SKM-1 treated with dmso at 0.1 percent for 144 hours (cell line): Measurements from ENCODE around the gene TMEM161B.
"Not testable (repeated sequence)": the region's sequence is repeated elsewhere in the genome, so short reads cannot be mapped to it uniquely, and the experiment has no call there.

Experiments
- DNase-seq: peaks from one replicate; lab custom pipeline; 2025; ENCODE audit not compliant: unreplicated experiment; lab: John Stamatoyannopoulos, UW

The TMEM161B gene

GRCh38 chr5:88250010-88250409, 18.6 kb downstream of the TMEM161B start:
- no peak for DNase-seq

GRCh38 chr5:88248743-88249540, 19.7 kb downstream of the TMEM161B start:
- DNase-seq, result no peak

DNA sequence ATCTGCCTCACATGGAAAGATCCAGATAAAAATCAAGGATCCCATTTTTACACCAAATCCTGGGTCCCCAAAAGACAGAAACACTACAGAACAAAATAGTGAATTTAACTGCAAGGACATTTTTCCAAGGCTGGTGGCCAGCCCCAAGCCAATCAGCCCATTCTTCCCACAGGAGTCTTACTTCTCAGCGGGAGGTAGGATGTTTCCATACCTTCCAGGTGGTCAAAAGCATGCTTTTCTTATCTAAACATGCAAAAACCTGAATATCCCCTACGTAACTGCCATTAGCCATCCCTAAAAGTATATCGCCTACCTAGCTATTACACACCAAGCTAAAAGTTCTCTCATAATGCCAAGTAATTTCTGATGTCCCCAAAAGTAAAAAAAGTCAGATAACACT, 20.6 kb downstream of the TMEM161B start:
- no peak for DNase-seq

- no peak for DNase-seq
Observed at GRCh38 chr5:88245893-88246244, 22.8 kb downstream of the TMEM161B start.

GRCh38 chr5:88245241-88245892, 23.3 kb downstream of the TMEM161B start:
- DNase-seq, result no peak

DNA sequence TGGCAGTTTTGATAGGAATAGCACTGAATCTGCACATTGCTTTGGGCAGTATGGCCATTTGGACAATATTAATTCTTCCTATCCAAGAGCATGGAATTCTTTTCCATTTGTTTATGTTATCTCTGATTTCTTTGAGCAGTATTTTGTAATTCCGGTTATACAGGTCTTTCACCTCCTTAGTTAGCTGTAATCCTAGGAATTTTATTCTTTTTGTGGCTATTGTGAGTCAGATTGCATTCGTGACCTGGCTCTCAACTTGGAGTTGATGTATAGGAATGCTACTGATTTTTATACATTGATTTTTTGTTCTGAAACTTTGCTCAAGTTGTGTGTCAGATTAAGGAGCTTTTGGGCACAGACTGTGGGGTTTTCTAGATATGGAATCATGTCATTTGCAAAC, 24.0 kb downstream of the TMEM161B start:
- DNase-seq, result no peak

DNA sequence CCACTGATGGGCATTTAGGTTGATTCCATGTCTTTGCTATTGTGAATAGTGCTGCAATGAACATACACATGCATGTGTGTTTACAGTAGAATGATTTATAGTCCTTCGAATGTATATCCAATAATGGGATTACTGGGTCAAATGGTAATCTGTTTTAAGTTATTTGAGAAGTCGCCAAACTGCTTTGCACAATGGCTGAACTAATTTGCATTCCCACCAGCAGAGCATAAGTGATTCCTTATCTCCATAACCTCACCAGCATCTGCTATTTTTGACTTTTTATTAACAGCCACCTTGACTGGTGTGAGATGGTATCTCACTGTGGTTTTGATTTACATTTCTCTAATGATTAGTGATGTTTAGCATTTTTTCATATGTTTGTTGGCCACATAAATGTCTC, 25.2 kb downstream of the TMEM161B start:
- DNase-seq, result not testable (repeated sequence)

GRCh38 chr5:88238732-88239131, 29.9 kb downstream of the TMEM161B start:
- no peak for DNase-seq

DNA sequence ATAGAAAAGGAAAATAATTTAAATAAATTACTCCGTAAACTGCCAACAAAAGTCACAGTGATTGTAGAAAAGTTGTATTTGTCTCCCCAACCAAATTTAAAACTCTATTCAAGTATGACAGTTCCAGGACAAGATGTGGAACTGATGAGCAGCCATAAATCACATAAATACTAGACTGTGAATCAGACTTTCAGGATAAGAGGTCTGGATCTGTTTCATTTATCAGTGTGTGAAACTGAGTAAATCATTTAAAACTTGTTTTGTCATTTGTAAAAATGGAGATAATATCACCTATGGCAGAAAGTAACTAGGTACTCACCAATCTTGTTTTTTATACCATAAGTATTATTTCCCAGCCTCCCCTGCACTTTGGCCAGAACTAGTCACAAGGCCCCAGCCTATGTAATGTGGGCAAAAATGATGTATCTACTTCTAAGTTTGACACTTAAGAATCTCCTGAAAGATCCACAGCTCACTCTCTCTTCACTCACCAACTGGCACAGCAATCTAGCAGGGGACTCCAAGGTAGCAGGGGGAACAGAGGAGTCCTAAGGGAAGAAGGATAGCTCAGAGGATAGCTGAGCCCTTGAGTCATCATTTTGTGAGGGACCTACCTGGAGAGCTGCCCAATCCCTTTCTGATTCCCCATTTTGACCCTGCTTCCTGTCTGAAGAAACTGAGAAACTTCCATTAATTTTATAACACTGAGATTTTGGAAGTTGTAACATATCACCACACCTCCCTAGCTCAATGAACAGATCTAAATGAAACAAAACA, 31.6 kb downstream of the TMEM161B start:
- no peak for DNase-seq

DNA sequence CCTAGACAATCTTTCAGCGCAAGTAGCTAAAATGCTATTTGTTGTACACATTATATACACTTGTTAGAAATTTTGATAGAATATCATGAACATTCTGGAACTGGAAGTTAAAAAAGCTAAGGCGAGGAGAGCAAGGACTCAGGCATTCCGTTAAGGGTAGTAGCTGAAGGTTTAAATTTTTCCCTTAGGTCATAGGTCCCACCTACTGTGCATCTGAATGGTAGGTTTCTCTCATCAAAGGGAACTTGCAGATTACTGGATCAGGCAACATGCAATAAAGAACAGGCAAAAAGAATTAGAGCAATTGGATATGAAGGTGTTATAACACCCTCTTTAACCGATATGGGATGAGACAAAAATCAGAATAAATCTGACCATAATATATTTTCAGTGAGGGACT, 32.8 kb downstream of the TMEM161B start:
- DNase-seq, result no peak

- DNase-seq, result no peak
Observed at GRCh38 chr5:88235346-88235745, 33.3 kb downstream of the TMEM161B start.

DNA sequence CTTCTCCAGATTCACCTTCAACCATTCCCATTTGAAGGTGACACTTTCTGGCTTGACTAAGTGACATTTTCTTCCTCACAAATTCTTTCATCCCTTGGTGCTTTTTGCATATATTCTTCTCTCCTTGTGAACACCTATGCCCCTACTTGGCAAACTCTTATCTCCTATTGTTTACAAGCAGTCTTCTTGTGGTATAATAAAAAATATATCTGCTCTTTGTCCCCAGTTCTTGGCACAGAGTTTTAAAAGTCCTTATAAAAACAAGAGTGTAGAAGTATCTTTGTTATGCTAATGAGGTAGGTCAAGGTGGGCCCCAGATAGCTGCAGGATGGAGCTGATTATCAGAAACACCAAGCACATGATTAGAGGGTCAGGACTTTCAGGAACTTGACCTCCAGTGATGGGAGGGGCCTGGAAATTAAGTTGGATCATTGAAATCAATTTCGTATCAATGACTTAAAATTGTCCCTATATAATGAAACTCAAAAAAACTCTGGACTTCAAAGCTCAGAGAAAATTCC, 38.0 kb downstream of the TMEM161B start:
- no peak for DNase-seq

DNA sequence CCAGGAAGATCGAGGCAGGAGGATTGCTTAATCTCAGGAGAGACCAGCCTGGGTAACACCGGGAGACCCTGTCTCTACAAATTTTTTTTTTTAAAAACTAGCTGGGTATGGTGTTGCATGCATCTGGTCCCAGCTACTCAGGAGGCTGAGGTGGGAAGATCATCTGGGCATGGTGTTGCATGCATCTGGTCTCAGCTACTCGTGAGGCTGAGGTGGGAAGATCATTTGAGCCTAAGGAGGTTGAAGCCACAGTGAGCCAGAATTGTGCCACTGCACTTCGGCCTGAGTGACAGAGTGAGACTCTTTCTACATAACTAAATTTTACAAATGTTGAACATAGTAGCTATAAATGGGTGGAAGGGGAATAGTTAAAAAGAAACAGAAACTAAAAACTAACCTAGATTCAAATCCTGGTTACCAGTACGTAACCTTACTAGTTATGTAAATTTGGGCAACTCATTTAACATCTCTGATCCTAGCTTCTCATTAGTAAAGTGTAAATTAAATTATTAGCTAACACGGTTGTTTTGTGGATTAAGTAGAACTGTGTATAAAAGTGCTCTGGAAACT, 41.7 kb downstream of the TMEM161B start:
- no peak for DNase-seq

- no peak for DNase-seq
Observed at GRCh38 chr5:88214655-88215054, 54.0 kb downstream of the TMEM161B start.

DNA sequence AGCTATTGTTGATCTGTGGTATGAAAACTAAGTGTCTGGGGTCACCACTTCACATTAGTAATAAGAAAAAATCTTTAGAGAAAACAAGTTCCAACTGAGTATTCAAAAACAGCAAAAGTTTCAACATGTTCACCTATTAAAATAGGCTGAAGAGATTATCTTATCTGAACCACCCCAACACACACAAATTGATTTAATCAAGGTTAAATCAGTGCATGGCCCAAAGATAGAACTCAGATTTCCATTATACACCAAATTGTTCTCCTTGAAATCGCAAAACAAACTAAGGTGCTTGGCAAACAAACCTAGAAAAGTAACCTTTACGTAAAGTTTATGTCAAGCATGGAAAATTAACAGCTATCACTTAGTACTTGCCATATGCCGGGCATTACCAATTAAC, 61.1 kb downstream of the TMEM161B start:
- DNase-seq, result no peak

DNA sequence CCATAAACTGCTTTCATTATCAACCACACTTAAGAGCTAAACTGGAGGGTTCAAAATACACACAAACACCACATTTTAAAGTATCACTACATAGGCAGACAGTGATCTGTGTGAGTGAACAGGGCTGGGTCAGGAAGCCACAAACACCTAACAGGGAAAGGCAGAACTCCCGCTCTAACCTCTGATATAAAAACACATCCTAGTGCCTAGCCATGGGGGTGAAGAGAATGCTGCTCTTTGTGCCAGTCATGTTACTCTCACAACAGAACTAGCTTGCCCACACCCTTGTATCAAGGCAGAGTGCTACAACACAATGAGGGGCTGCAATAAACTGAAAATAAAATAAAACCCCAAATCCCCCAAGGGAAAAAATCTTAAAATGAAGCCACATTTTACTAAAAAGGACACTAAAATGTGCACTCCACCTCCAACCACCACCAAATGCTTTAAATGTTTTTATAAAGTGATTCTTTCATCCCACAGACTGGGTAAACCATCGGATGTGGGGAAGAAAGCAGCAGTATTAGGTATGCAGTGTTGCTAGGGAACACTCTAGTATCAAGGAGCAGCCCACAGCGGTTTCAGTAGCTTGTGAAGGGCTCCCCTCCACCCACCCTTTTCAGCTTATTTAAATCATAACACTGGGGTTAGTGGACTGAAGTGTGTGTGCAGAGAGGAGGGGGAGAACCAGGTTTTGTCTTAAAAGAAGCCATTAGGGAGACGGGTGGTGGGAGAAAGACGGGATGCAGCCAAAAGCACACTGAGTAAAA, 64.5 kb downstream of the TMEM161B start:
- no peak for DNase-seq

GRCh38 chr5:88195636-88196035, 73.0 kb downstream of the TMEM161B start:
- no peak for DNase-seq

DNA sequence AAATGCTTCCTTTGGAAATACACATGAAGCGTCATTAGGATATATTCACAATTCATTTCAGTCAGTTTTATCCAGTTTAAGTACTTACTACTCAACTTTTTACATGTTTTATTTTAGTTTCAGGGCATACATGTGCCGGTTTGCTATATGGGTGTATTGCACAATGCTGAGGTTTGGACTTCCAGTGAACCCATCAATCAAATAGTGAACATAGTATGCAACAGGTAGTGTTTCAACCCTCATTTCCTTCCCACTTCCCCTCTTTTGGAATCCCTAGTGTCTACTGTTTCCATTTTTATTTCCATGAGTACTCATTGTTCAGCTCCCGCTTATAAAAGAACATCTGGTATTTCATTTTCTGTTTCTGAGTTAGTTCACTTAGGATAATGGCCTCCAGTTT, 74.7 kb downstream of the TMEM161B start:
- no peak for DNase-seq

DNA sequence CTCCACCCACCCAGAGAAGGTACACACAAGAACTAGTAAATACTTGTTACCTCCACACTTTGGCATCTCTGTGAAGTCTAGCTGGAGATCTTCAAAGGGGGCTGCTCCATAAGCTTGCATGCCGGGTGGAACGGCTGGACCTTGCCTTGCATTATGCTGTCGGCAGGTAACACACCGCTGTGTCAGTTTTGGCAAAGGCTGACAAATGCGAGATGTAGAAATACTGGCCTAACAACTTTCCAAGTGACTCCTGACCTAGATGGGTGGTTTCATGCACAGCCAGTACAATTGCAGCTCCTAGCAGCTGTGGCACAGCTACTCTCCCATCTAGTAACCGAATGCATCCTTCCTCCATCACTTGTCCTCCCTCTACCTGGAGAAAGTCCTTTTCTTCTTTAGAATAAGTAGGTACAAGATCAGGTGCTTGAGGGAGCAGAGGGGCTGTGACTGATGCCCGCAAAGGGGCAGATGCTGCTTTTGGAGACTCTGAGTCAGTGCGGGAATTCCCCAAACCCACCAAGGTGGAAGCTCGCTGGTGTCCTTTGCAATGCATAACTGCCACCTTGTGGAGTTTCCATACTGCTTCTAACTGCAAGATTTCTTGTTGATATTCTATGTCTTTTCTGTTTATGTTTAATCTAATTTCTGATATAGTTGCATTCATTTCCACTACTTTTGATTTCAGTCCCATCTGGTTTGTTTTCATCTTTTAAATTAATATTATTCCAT, 78.4 kb downstream of the TMEM161B start:
- no peak for DNase-seq

GRCh38 chr5:88189484-88189883, 79.2 kb downstream of the TMEM161B start:
- DNase-seq, result not testable (repeated sequence)
